Measurements from ENCODE around the gene FUNDC2. TPM values are rescaled to one million over a fixed set of nuclear protein-coding genes. Genes with fewer than 3 reads are reported as not detected.

The FUNDC2 gene
- total RNA-seq, result 100 to 1,000 TPM; 146 to 178 TPM

DNA sequence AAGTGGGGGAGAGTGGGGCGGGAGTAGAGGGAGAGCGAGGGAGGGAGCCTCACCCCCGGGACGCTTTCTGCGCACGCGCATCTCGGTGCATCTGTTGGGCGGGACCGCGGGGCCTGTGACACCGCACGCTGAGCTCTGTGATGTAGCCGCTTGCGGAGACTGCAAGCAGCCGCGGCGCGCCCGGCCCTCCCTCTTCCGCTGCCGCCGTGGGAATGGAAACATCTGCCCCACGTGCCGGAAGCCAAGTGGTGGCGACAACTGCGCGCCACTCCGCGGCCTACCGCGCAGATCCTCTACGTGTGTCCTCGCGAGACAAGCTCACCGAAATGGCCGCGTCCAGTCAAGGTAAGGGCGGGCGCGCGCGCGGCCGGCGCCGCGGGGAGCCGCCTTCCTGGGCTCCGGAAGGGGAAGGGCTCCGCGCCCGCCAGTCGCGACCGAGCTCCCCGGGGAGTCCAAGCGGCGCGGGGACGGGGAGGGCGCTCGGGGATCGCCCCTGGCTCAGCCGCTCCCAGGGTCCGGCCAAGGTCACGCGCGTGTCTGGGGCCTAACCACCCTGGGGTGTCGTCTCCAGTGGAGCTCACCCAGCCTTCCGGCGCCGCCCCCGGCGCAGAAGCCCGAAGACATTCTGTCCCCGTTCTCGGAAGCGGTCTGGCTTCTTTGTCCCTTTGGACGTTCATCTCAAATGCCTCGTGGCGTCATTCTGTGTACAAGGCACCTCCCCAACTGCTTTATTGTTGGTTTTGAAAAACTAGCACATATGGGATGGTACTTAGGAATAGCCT, at the start of gene FUNDC2:
Gene FUNDC2, plus strand, starts transcription at position 118 of the 782 bp plus-strand sequence. Its CDS starts 95 bp downstream, at position 213.
- peak within 1 kb of the TSS; percentile 94 to 96 for H3K27ac ChIP-seq
- no peaks in the 10 kb centered on the region for H3K36me3 ChIP-seq
- DNase-seq (ENCODE audit: low spot score), result peak; percentile 95
- H3K9me3 ChIP-seq, result no peaks in the 10 kb centered on the region
- TF ChIP-seq CTCF (IDR thresholded peaks at IDR 0.05), result no peak
- H3K4me1 ChIP-seq, result peaks cover 0 to 5% of the 10 kb centered on the region in 2 donors
- no peaks in the 10 kb centered on the region for H3K27me3 ChIP-seq
- H3K4me3 ChIP-seq, result peak within 1 kb of the TSS; percentile 50 to 56

GRCh38 chrX:154979629-154980028, 47.0 kb upstream of the FUNDC2 start:
- Histone ChIP-seq H3K36me3 (no peaks in the 10 kb centered on the region), H3K27ac (no peak overlapping the region), H3K4me3 (no peak overlapping the region), H3K27me3 (no peaks in the 10 kb centered on the region), H3K9me3 (peaks cover 0 to 10% of the 10 kb centered on the region in 2 donors), H3K4me1 (no peaks in the 10 kb centered on the region)
- DNase-seq (ENCODE audit: low spot score), result no peak
- no peak for TF ChIP-seq CTCF (IDR thresholded peaks at IDR 0.05)

DNA sequence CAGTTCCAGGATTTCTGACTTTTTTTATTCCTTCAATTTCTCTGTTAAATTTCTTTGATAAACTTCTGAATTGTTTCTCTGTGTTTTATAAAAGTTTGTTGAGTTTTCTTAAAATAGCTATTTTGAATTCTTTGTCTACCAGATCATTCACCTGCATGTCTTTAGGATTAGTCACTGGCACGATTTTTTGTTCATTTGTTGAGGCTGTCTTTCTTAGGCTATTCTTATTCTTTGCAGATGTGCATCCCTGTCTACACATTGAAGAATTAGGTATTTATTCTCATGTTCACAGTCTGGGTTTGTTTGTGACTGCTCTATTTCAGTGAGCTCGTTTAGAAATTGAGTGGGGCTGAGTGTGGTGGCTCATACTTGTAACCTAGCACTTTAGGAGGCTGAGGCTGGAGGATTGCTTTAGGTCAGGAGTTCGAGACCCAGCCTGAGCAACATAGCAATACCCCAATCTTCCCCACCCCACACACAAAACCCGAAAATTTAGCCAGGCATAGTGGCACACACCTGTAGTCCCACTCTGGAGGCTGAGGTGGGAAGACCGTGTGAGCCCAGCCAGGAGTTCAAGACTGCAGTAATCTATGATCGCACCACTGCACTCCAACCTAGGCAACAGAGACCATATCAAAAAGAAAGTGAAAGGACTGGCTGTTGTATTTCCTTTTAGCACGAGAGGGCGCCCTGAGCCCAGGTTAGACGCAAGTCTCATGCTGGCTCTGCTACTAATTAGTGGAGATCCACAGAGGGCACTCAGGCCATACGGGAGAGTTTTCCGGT, 46.1 kb upstream of the FUNDC2 start:
- Histone ChIP-seq H3K36me3 (no peaks in the 10 kb centered on the region), H3K27ac (no peak overlapping the region), H3K4me1 (no peaks in the 10 kb centered on the region), H3K27me3 (no peaks in the 10 kb centered on the region), H3K9me3 (peaks cover 0 to 10% of the 10 kb centered on the region in 2 donors), H3K4me3 (peak overlapping the region in 1 of 2 donors; percentile 40)
- TF ChIP-seq CTCF (IDR thresholded peaks at IDR 0.05), result peak; percentile 61 to 74
- DNase-seq (ENCODE audit: low spot score), result peak; percentile 79

DNA sequence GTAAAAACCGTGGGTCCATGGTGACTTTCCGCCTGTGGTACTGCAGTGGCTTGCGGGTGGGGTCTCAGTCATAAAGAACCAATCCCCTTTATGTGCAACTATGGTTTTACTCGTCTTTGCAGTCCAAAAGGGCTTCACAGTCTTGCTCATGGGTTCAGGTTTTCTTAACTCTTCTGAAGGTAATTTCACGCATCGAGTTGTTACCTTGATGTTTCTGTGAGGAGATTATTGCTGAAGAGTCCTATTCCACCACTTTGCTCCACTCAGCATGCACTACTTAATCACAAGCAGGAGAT, 45.6 kb upstream of the FUNDC2 start:
- DNase-seq (ENCODE audit: low spot score), result no peak
- Histone ChIP-seq H3K9me3 (peaks cover 0 to 10% of the 10 kb centered on the region in 2 donors), H3K36me3 (no peaks in the 10 kb centered on the region), H3K4me3 (no peak overlapping the region), H3K4me1 (no peaks in the 10 kb centered on the region), H3K27me3 (no peaks in the 10 kb centered on the region), H3K27ac (no peak overlapping the region)
- no peak for TF ChIP-seq CTCF (IDR thresholded peaks at IDR 0.05)

DNA sequence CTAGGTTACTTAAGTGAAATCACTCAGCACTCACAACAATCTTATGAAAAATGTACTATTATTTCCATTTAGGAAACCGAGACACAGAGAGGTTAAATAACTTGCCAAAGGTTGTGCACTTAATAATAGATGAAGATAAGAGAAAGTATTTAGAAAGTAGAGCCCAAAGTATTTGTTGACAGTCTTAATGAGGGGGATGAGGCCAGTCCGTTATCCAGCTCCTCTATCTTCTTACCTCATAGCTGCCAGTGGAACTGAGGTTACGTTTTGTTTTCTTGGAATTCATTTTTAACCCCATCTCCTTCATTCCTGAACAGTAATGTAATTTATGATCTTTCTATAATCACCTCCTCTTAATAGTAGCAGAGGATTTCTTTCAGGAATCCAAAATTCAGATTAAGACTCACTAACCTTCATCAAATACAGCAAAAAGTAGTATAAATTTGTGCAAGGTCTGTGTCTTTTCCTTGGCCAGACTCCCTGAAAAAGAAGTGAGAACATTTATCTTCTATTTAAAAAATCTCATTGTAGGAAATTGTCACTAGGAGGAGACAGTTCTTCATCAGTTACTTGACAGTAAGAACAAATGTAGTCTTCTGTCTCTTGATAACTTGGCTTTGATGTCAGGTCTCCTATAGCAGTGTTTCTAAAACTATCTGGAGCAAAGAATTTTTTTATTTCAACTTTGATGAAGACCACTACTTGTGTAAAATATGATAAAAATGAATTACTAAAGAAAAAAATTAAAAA, 39.6 kb upstream of the FUNDC2 start:
- peak in 1 of 2 donors; percentile 38 for TF ChIP-seq CTCF (IDR thresholded peaks at IDR 0.05)
- no peak for DNase-seq (ENCODE audit: low spot score)
- H3K27ac ChIP-seq, result no peak overlapping the region
- H3K4me3 ChIP-seq, result no peak overlapping the region
- H3K9me3 ChIP-seq, result no peaks in the 10 kb centered on the region
- H3K27me3 ChIP-seq, result no peaks in the 10 kb centered on the region
- H3K4me1 ChIP-seq, result no peaks in the 10 kb centered on the region
- no peaks in the 10 kb centered on the region for H3K36me3 ChIP-seq

Measured in right atrium auricular region (tissue), 2 donors.